ENCODE measurements around the gene PPARGC1A.

Gene PPARGC1A

DNA sequence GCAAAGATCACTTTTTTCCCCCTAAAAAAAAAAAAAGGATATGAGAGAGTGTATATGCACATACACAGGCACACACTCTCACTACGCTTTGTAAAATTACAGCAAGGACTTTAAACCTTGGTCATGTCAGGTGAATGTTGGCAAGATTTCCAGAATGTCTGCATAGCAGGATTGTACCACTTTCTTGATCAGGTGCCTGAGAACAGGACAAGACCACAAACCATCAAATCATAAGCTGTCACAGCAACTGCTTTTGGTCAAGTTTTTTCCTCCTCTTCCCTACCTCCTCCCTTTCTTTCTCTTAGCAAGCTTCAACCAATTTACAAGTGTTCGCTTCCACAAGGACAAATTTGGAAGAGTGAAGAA is 15.3 kb downstream of the PPARGC1A start:
- TF ChIP-seq, protein P1, sequence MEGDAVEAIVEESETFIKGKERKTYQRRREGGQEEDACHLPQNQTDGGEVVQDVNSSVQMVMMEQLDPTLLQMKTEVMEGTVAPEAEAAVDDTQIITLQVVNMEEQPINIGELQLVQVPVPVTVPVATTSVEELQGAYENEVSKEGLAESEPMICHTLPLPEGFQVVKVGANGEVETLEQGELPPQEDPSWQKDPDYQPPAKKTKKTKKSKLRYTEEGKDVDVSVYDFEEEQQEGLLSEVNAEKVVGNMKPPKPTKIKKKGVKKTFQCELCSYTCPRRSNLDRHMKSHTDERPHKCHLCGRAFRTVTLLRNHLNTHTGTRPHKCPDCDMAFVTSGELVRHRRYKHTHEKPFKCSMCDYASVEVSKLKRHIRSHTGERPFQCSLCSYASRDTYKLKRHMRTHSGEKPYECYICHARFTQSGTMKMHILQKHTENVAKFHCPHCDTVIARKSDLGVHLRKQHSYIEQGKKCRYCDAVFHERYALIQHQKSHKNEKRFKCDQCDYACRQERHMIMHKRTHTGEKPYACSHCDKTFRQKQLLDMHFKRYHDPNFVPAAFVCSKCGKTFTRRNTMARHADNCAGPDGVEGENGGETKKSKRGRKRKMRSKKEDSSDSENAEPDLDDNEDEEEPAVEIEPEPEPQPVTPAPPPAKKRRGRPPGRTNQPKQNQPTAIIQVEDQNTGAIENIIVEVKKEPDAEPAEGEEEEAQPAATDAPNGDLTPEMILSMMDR (conservative IDR thresholded peaks at IDR 0.05), result no peak
- no peak for TF ChIP-seq ZFX (IDR thresholded peaks at IDR 0.05)
- H3K27ac ChIP-seq, result no peak overlapping the region

DNA sequence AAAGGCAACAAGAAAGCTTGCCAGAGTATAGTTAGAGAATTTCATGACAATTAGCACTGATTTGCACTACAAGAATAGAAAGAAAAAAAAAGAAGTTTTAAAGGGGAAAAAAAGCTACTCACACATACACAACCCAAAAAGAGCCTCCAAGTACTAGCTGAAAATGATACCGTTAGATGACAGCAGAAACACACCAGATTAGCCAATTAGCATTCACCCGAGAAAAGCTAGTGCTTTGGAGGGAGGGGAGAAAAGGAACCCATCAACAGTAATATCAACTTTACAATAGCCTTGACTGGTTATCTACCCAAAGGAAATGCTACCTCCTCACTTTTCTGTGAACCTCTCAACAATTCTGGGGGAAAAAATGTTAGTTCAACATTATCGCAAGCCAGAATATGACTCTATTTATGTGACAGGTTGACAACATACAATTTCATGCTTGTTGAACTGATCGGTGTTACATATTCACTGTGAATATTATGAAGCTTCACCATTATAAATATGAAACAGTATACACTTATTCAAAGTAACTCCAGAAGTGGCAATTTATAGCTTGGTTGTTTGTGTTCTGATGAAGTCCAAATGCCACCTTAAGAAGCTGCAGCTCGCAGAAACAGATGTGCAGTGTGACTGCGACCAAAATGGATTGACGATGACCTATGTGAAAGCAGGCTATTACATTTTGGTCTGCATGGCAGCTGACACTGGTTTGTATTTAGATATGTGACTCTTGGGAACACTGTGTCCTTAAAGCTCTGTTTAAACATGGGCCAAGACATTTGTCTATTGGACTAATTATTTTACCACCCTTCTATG is 15.9 kb downstream of the PPARGC1A start:
- TF ChIP-seq, protein P1 (conservative IDR thresholded peaks at IDR 0.05), result no peak
- TF ChIP-seq ZFX (IDR thresholded peaks at IDR 0.05), result no peak
- no peak overlapping the region for H3K27ac ChIP-seq

DNA sequence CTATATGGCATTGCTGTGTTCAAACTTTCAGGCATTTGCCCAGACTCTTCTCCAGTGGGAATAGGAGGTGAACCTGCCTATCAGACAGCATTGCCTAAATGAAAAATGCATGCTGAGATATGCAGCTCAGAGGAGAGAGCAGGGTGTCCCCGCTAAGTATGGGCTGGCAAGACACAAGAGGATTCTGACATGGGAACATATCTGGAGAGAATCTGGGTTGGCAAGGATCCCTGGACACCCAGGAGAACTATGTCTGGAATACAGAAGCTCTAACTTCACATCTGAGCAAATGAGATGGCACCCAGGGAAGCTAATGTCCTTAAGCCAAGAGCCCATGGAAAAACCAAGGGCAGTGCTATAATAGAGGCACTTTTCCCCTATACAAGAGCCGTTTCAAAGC is 18.4 kb downstream of the PPARGC1A start:
- TF ChIP-seq, protein P1 (conservative IDR thresholded peaks at IDR 0.05), result no peak
- no peak for TF ChIP-seq ZFX (IDR thresholded peaks at IDR 0.05)
- no peak overlapping the region for H3K27ac ChIP-seq

DNA sequence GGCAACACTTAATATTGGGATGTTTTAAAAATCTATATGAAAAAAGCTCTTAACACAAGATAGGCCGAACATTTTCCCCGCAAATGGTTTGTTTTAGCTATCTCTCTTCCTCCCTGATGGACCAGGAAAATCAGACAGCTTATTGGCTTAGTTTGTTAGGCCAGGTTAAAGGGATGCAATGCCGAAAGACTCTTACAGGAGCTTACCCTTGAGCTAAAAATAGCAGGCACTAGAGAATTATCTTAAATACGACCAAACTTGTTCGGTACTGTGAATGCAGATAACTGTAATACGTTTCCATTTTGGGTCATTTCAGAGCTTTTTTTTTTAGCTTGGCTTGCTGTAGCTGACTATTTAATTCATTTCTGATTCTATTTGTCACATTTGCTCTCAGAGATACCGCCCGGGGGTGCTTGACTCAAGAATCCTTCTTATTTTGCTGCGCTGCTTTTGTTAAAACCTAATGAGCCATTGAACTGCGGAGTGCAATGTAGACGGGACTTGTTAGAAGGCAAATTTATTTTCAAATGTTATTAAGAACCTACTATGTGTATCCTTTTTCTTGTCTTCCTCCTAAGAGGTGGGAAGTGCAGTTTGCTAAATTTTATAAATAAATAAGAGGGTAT is 23.3 kb downstream of the PPARGC1A start:
- no peak overlapping the region for H3K27ac ChIP-seq
- TF ChIP-seq ZFX (IDR thresholded peaks at IDR 0.05), result no peak
- TF ChIP-seq, protein P1 (conservative IDR thresholded peaks at IDR 0.05), result no peak

DNA sequence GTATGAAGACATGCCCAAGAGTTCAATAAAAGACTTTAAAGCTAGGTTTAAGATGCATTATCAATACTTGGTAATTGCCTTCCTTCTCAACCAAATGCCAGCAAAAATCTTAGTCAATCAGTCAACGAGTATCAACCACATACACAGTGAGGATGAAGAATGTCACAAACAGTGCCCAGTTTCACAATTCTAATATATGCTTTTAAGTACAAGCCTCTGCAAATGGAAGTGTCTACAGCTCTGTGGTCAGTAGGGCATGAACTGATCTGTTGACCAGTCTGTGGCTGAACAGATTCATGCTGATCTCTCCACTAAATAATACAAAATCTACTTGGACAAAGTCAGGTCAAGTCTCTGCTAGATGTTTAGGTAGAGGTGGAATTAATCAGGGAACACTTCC is 27.9 kb downstream of the PPARGC1A start:
- TF ChIP-seq ZFX (IDR thresholded peaks at IDR 0.05), result no peak
- TF ChIP-seq, protein P1 (conservative IDR thresholded peaks at IDR 0.05), result no peak

DNA sequence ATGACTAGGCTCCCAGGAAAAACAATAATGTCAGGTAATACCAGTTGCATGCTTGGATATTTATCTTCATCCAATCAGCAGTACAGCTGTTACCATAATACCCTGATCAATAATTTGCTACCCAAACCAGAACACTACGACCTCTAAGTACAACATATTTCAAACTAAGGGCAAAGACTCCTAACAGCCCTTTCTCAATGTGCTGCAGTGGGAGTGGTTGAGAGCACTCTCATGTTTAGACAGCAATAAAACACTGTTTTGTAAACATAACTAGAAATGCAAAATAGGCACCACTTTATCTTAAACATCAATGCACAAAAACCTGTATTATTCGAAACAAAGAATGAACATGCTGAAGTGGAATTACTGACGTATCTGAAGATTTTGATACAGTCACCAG is 28.9 kb downstream of the PPARGC1A start:
- no peak overlapping the region for H3K27ac ChIP-seq
- TF ChIP-seq ZFX (IDR thresholded peaks at IDR 0.05), result no peak
- TF ChIP-seq, protein P1 (conservative IDR thresholded peaks at IDR 0.05), result no peak

More for the DNA sequence above, 27.9 kb downstream of the PPARGC1A start:
- no peak overlapping the region for H3K27ac ChIP-seq

DNA sequence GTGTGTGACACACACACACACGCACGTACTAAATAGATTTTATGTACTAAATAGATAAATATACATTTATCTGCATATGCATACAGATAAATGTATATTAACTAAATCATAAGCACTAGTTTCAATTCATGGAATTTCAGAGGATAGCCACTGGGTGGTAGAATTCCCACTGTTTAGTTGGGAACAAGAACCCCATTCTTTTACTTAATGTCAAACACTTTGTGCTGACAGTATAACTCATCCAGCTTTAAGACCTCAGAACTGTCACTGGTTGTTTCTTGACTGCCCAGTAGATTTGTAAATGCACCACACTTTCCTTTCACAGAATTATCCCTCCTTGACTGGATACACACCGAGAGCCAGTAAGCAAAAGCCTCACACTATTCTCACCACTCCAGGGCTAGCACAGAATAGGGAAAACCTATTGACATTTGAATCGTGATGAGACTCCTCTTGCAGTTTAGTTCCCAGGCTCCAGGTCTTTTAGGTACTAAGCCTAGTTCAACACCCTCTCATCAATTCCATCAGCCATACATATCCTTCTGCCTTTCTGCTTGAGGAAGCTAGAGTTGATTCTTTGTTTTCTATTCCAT is 32.4 kb downstream of the PPARGC1A start:
- TF ChIP-seq ZFX (IDR thresholded peaks at IDR 0.05), result no peak
- TF ChIP-seq, protein P1 (conservative IDR thresholded peaks at IDR 0.05), result peak; percentile 16; the same call in 1 of the 2 replicates
- no peak overlapping the region for H3K27ac ChIP-seq
